ENCODE measurements around the gene SCN8A. TPM values are rescaled to one million over a fixed set of nuclear protein-coding genes. Genes with fewer than 3 reads are reported as not detected.

Gene SCN8A
- polyA plus RNA-seq (2013) = 0.94 and 1.1 TPM in 2 replicates

GRCh38 chr12:51591016-51591901 is at the start of gene SCN8A:
SCN8A (plus strand) TSS chr12:51591233; CDS start chr12:51662818, 71,585 bp downstream.
- no peak within 1 kb of the TSS for H3K23ac ChIP-seq (ENCODE audit: low read length)
- no CpG with 5 or more reads among the region's 91 CpGs for WGBS (ENCODE audit: extremely low coverage, insufficient coverage, insufficient read length)
- H4K91ac ChIP-seq (ENCODE audit: low read depth, low read length) = peak within 1 kb of the TSS; percentile 0
- no peak within 1 kb of the TSS for H2AK5ac ChIP-seq (ENCODE audit: low read length)
- H3K4me2 ChIP-seq (ENCODE audit: low read length) = peak within 1 kb of the TSS; percentile 81
- H2AFZ ChIP-seq (ENCODE audit: insufficient read depth, low read length, poor library complexity) = peak within 1 kb of the TSS; percentile 75
- H2BK12ac ChIP-seq (ENCODE audit: low read length) = no peak within 1 kb of the TSS
- H2BK5ac ChIP-seq (ENCODE audit: low read depth, low read length, poor library complexity) = no peak within 1 kb of the TSS
- H3K27ac ChIP-seq (ENCODE audit: low read depth, low read length) = no peak within 1 kb of the TSS
- H3K36me3 ChIP-seq (ENCODE audit: control insufficient read depth in 1 of 2, insufficient read depth in 2 of 2, low read length in 2 of 2) = no peaks in the 10 kb centered on the region
- H3K9me3 ChIP-seq (ENCODE audit: insufficient read depth, low read depth, low read length) = no peaks in the 10 kb centered on the region
- peaks cover 3% of the 10 kb centered on the region for H3K79me1 ChIP-seq (ENCODE audit: low read length)
- peak within 1 kb of the TSS; percentile 78 for H3K4me3 ChIP-seq (ENCODE audit: low read depth, low read length)
- no peak within 1 kb of the TSS for H4K12ac ChIP-seq (ENCODE audit: low read depth, low read length)
- H3K18ac ChIP-seq (ENCODE audit: low read length) = peak within 1 kb of the TSS; percentile 58
- no peak within 1 kb of the TSS for H3K4ac ChIP-seq (ENCODE audit: low read depth, low read length)
- peak within 1 kb of the TSS; percentile 5 for H4K8ac ChIP-seq (ENCODE audit: low read depth, low read length)
- H3K27me3 ChIP-seq (ENCODE audit: insufficient read depth, low read length) = peaks cover 8% of the 10 kb centered on the region
- H3K79me2 ChIP-seq (ENCODE audit: control insufficient read depth, insufficient read depth, low read length, poor library complexity) = no peaks in the 10 kb centered on the region
- no peak within 1 kb of the TSS for H3K9ac ChIP-seq (ENCODE audit: low read length)
- H2BK120ac ChIP-seq (ENCODE audit: insufficient read depth, low read length, poor library complexity) = peak within 1 kb of the TSS; percentile 5
- H3K14ac ChIP-seq (ENCODE audit: low read length) = no peak within 1 kb of the TSS
- DNase-seq = peak in 1 of 2 donors; percentile 18
- H3K4me1 ChIP-seq (ENCODE audit: control insufficient read depth in 1 of 2, insufficient read depth in 2 of 2, low read length in 2 of 2) = peaks cover 5 to 7% of the 10 kb centered on the region in 2 experiments

GRCh38 chr12:51546097-51546496 is 44.9 kb upstream of the SCN8A start:
- Histone ChIP-seq H2AK5ac (ENCODE audit: low read length) (no peak overlapping the region), H3K36me3 (ENCODE audit: control insufficient read depth in 1 of 2, insufficient read depth in 2 of 2, low read length in 2 of 2) (no peaks in the 10 kb centered on the region), H3K4me2 (ENCODE audit: low read length) (no peak overlapping the region), H2AFZ (ENCODE audit: insufficient read depth, low read length, poor library complexity) (no peak overlapping the region), H3K27ac (ENCODE audit: low read depth, low read length) (no peak overlapping the region), H4K8ac (ENCODE audit: low read depth, low read length) (no peak overlapping the region), H3K9ac (ENCODE audit: low read length) (no peak overlapping the region), H4K12ac (ENCODE audit: low read depth, low read length) (no peak overlapping the region), H3K27me3 (ENCODE audit: insufficient read depth, low read length) (no peaks in the 10 kb centered on the region), H3K18ac (ENCODE audit: low read length) (no peak overlapping the region), H3K79me1 (ENCODE audit: low read length) (no peaks in the 10 kb centered on the region), H2BK120ac (ENCODE audit: insufficient read depth, low read length, poor library complexity) (no peak overlapping the region), H4K91ac (ENCODE audit: low read depth, low read length) (no peak overlapping the region), H3K4me1 (ENCODE audit: control insufficient read depth in 1 of 2, insufficient read depth in 2 of 2, low read length in 2 of 2) (no peaks in the 10 kb centered on the region), H3K4ac (ENCODE audit: low read depth, low read length) (no peak overlapping the region), H3K23ac (ENCODE audit: low read length) (no peak overlapping the region), H2BK12ac (ENCODE audit: low read length) (no peak overlapping the region), H3K4me3 (ENCODE audit: low read depth, low read length) (no peak overlapping the region), H3K14ac (ENCODE audit: low read length) (no peak overlapping the region), H2BK5ac (ENCODE audit: low read depth, low read length, poor library complexity) (no peak overlapping the region), H3K9me3 (ENCODE audit: insufficient read depth, low read depth, low read length) (peaks cover 2% of the 10 kb centered on the region), H3K79me2 (ENCODE audit: control insufficient read depth, insufficient read depth, low read length, poor library complexity) (no peaks in the 10 kb centered on the region)
- DNase-seq = no peak

DNA sequence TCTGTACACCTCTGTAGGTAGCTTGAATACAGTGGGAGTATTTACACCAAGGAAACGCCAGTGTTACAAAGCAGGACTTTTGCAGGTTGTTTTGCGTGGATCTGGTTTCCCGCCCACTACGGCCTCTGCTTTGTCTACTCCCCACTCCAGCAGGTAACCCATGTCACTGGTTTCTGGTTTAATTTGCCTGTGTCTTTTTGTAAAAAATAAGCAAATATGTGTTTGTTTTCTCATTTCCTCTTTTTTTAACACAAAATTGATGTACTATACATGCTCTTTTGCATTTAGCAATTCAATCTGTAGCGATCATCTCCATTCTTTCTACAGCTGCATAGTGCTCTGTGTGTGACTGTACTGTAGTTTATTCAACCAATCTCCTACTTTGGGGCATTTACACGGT is 43.4 kb upstream of the SCN8A start:
- Histone ChIP-seq H2BK5ac (ENCODE audit: low read depth, low read length, poor library complexity) (no peak overlapping the region), H3K36me3 (ENCODE audit: control insufficient read depth in 1 of 2, insufficient read depth in 2 of 2, low read length in 2 of 2) (no peaks in the 10 kb centered on the region), H3K14ac (ENCODE audit: low read length) (no peak overlapping the region), H4K8ac (ENCODE audit: low read depth, low read length) (no peak overlapping the region), H3K18ac (ENCODE audit: low read length) (no peak overlapping the region), H4K12ac (ENCODE audit: low read depth, low read length) (no peak overlapping the region), H2AK5ac (ENCODE audit: low read length) (no peak overlapping the region), H3K23ac (ENCODE audit: low read length) (no peak overlapping the region), H3K4me3 (ENCODE audit: low read depth, low read length) (no peak overlapping the region), H3K4ac (ENCODE audit: low read depth, low read length) (no peak overlapping the region), H2AFZ (ENCODE audit: insufficient read depth, low read length, poor library complexity) (no peak overlapping the region), H3K27me3 (ENCODE audit: insufficient read depth, low read length) (no peaks in the 10 kb centered on the region), H3K79me1 (ENCODE audit: low read length) (no peaks in the 10 kb centered on the region), H2BK120ac (ENCODE audit: insufficient read depth, low read length, poor library complexity) (no peak overlapping the region), H3K4me2 (ENCODE audit: low read length) (no peak overlapping the region), H3K9me3 (ENCODE audit: insufficient read depth, low read depth, low read length) (peaks cover 2% of the 10 kb centered on the region), H4K91ac (ENCODE audit: low read depth, low read length) (no peak overlapping the region), H3K9ac (ENCODE audit: low read length) (no peak overlapping the region), H3K27ac (ENCODE audit: low read depth, low read length) (no peak overlapping the region), H2BK12ac (ENCODE audit: low read length) (no peak overlapping the region), H3K79me2 (ENCODE audit: control insufficient read depth, insufficient read depth, low read length, poor library complexity) (no peaks in the 10 kb centered on the region), H3K4me1 (ENCODE audit: control insufficient read depth in 1 of 2, insufficient read depth in 2 of 2, low read length in 2 of 2) (no peaks in the 10 kb centered on the region)
- WGBS (ENCODE audit: extremely low coverage, insufficient coverage, insufficient read length) = no CpG with 5 or more reads among the region's 6 CpGs
- no peak for DNase-seq

- no peak overlapping the region for H4K91ac ChIP-seq (ENCODE audit: low read depth, low read length)
- H3K79me2 ChIP-seq (ENCODE audit: control insufficient read depth, insufficient read depth, low read length, poor library complexity) = no peaks in the 10 kb centered on the region
- no peak overlapping the region for H3K23ac ChIP-seq (ENCODE audit: low read length)
- no peak overlapping the region for H3K27ac ChIP-seq (ENCODE audit: low read depth, low read length)
- no peak for DNase-seq
- H4K12ac ChIP-seq (ENCODE audit: low read depth, low read length) = no peak overlapping the region
- no peak overlapping the region for H2BK12ac ChIP-seq (ENCODE audit: low read length)
- H2BK5ac ChIP-seq (ENCODE audit: low read depth, low read length, poor library complexity) = no peak overlapping the region
- H4K8ac ChIP-seq (ENCODE audit: low read depth, low read length) = no peak overlapping the region
- no peaks in the 10 kb centered on the region for H3K4me1 ChIP-seq (ENCODE audit: control insufficient read depth in 1 of 2, insufficient read depth in 2 of 2, low read length in 2 of 2)
- no peak overlapping the region for H2AFZ ChIP-seq (ENCODE audit: insufficient read depth, low read length, poor library complexity)
- WGBS (ENCODE audit: extremely low coverage, insufficient coverage, insufficient read length) = no CpG with 5 or more reads among the region's 2 CpGs
- no peak overlapping the region for H3K9ac ChIP-seq (ENCODE audit: low read length)
- peaks cover 2% of the 10 kb centered on the region for H3K9me3 ChIP-seq (ENCODE audit: insufficient read depth, low read depth, low read length)
- H3K14ac ChIP-seq (ENCODE audit: low read length) = no peak overlapping the region
- no peak overlapping the region for H3K18ac ChIP-seq (ENCODE audit: low read length)
- no peaks in the 10 kb centered on the region for H3K79me1 ChIP-seq (ENCODE audit: low read length)
- H2AK5ac ChIP-seq (ENCODE audit: low read length) = no peak overlapping the region
- no peak overlapping the region for H3K4me2 ChIP-seq (ENCODE audit: low read length)
- no peaks in the 10 kb centered on the region for H3K36me3 ChIP-seq (ENCODE audit: control insufficient read depth in 1 of 2, insufficient read depth in 2 of 2, low read length in 2 of 2)
- no peak overlapping the region for H3K4me3 ChIP-seq (ENCODE audit: low read depth, low read length)
- H3K4ac ChIP-seq (ENCODE audit: low read depth, low read length) = no peak overlapping the region
- no peak overlapping the region for H2BK120ac ChIP-seq (ENCODE audit: insufficient read depth, low read length, poor library complexity)
- H3K27me3 ChIP-seq (ENCODE audit: insufficient read depth, low read length) = no peaks in the 10 kb centered on the region
These were observed 42.8 kb upstream of the SCN8A start for GRCh38 chr12:51548241-51548640.
